ENCODE data around the gene KRT40. TPM values are rescaled to one million over a fixed set of nuclear protein-coding genes. Genes with fewer than 3 reads are reported as not detected.

Gene KRT40
- total and polyA plus RNA-seq, 9 donors: not detected

- Histone ChIP-seq H3K27me3 (no peaks in the 10 kb centered on the region), H3K27ac (no peak overlapping the region), H3K4me3 (no peak overlapping the region), H3K9me3 (no peaks in the 10 kb centered on the region), H3K36me3 (no peaks in the 10 kb centered on the region), H3K4me1 (ENCODE audit: insufficient read depth) (no peaks in the 10 kb centered on the region)
- 22 to 41% (median 31%) methylated on average over 1 of the region's 1 CpG for WGBS, 3 donors
- TF ChIP-seq POLR2A (IDR thresholded peaks at IDR 0.05) (no peak), EP300 (IDR thresholded peaks at IDR 0.05) (no peak)
- TF ChIP-seq, protein P1, sequence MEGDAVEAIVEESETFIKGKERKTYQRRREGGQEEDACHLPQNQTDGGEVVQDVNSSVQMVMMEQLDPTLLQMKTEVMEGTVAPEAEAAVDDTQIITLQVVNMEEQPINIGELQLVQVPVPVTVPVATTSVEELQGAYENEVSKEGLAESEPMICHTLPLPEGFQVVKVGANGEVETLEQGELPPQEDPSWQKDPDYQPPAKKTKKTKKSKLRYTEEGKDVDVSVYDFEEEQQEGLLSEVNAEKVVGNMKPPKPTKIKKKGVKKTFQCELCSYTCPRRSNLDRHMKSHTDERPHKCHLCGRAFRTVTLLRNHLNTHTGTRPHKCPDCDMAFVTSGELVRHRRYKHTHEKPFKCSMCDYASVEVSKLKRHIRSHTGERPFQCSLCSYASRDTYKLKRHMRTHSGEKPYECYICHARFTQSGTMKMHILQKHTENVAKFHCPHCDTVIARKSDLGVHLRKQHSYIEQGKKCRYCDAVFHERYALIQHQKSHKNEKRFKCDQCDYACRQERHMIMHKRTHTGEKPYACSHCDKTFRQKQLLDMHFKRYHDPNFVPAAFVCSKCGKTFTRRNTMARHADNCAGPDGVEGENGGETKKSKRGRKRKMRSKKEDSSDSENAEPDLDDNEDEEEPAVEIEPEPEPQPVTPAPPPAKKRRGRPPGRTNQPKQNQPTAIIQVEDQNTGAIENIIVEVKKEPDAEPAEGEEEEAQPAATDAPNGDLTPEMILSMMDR (IDR thresholded peaks at IDR 0.05): no peak
- intact Hi-C loops (cut with DNase I): no loop called here
- DNase-seq: no peak
Measured at GRCh38 chr17:41013606-41014005, 29.5 kb upstream of the KRT40 start.

- no peaks in the 10 kb centered on the region for H3K36me3 ChIP-seq
- 74 to 85% (median 83%) methylated on average over 3 of the region's 3 CpGs for WGBS, 3 donors
- no peak overlapping the region for H3K4me3 ChIP-seq
- no peak for DNase-seq
- H3K27me3 ChIP-seq: no peaks in the 10 kb centered on the region
- H3K4me1 ChIP-seq (ENCODE audit: insufficient read depth): no peaks in the 10 kb centered on the region
- H3K9me3 ChIP-seq: no peaks in the 10 kb centered on the region
- no peak overlapping the region for H3K27ac ChIP-seq
- TF ChIP-seq POLR2A (IDR thresholded peaks at IDR 0.05) (no peak), EP300 (IDR thresholded peaks at IDR 0.05) (no peak)
- TF ChIP-seq, protein P1 (IDR thresholded peaks at IDR 0.05): no peak
- intact Hi-C loops (cut with DNase I): no loop called here
Measured at GRCh38 chr17:41013181-41013580, 29.1 kb upstream of the KRT40 start.

GRCh38 chr17:41012326-41013120 lies 28.4 kb upstream of the KRT40 start:
- Histone ChIP-seq H3K27me3 (no peaks in the 10 kb centered on the region), H3K9me3 (no peaks in the 10 kb centered on the region), H3K4me1 (ENCODE audit: insufficient read depth) (no peaks in the 10 kb centered on the region), H3K4me3 (no peak overlapping the region), H3K36me3 (no peaks in the 10 kb centered on the region), H3K27ac (no peak overlapping the region)
- 72 to 76% (median 74%) methylated on average over 6 of the region's 6 CpGs for WGBS, 3 donors
- TF ChIP-seq, protein P1 (IDR thresholded peaks at IDR 0.05): no peak
- TF ChIP-seq EP300 (IDR thresholded peaks at IDR 0.05) (no peak), POLR2A (IDR thresholded peaks at IDR 0.05) (no peak)
- intact Hi-C loops (cut with DNase I): no loop called here
- no peak for DNase-seq

DNA sequence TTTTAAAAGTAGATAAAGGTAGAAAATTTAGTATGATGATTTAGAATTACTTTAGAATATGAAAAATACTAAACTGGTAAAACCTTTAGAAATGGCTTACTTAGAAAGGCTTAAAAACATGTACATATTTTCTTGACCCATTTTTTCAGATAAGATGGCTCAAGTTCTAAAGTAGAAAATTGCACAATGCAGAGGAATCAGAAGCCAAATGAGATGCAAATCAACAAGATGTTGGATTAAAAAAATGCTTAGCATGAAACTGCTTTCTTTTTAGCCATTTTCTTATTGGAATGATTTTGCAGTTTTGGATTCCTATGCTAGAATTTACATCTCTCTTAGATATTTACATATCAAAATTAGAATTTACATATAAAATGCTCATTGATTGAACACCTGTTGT lies 26.3 kb upstream of the KRT40 start:
- no peaks in the 10 kb centered on the region for H3K27me3 ChIP-seq

More for the DNA sequence above, 26.3 kb upstream of the KRT40 start:
- Histone ChIP-seq H3K4me3 (no peak overlapping the region), H3K4me1 (ENCODE audit: insufficient read depth) (no peaks in the 10 kb centered on the region), H3K9me3 (no peaks in the 10 kb centered on the region), H3K27ac (no peak overlapping the region), H3K36me3 (no peaks in the 10 kb centered on the region)
- no peak for DNase-seq
- no peak for TF ChIP-seq EP300 (IDR thresholded peaks at IDR 0.05)
- TF ChIP-seq, protein P1 (IDR thresholded peaks at IDR 0.05): no peak
- no peak for TF ChIP-seq POLR2A (IDR thresholded peaks at IDR 0.05)
- intact Hi-C loops (cut with DNase I): no loop called here
